ENCODE data around the gene PCAT6.

DNA sequence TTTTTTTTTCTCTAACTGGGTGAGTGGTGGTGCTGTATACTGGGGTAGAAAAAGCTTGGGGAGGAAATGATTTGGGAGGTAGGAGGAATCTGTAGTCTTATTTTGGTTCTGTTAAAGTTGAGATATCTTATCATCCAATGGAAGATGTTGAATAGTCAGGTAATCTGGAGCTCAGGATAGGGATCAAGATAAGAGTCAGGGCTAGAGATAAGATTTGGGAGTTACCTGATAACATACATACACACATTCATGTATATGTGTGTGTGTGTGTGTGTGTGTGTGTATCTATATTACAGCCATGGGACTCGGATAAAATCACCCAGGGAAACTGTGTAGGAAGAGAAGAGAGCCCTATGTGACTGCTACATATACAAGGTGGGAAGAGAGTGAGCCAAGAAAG lies 8.1 kb downstream of the PCAT6 start:
- TF ChIP-seq CTCF (IDR thresholded peaks at IDR 0.05; ENCODE audit: extremely low read depth in 1 of 2, insufficient read depth in 1 of 2, low read depth in 1 of 2, low read length in 2 of 2) (no peak), POLR2A (IDR thresholded peaks at IDR 0.05; ENCODE audit: low read depth, low read length) (no peak), EZH2 (IDR thresholded peaks at IDR 0.05; ENCODE audit: borderline replicate concordance, low read depth, low read length, severe bottlenecking) (no peak), JUN (IDR thresholded peaks at IDR 0.05; ENCODE audit: borderline replicate concordance, insufficient read depth, insufficient read length, low read depth) (no peak)
